Right hindlimb (tissue), 1 donor: ENCODE results near the gene PCBP2.
"Not testable (repeated sequence)": the region's sequence is repeated elsewhere in the genome, so short reads cannot be mapped to it uniquely, and the experiment has no call there.

Experiments
- DNase-seq: peaks from one replicate; pipeline ENCODE4 v3.0.0-alpha.2; 2018

The PCBP2 gene

DNA sequence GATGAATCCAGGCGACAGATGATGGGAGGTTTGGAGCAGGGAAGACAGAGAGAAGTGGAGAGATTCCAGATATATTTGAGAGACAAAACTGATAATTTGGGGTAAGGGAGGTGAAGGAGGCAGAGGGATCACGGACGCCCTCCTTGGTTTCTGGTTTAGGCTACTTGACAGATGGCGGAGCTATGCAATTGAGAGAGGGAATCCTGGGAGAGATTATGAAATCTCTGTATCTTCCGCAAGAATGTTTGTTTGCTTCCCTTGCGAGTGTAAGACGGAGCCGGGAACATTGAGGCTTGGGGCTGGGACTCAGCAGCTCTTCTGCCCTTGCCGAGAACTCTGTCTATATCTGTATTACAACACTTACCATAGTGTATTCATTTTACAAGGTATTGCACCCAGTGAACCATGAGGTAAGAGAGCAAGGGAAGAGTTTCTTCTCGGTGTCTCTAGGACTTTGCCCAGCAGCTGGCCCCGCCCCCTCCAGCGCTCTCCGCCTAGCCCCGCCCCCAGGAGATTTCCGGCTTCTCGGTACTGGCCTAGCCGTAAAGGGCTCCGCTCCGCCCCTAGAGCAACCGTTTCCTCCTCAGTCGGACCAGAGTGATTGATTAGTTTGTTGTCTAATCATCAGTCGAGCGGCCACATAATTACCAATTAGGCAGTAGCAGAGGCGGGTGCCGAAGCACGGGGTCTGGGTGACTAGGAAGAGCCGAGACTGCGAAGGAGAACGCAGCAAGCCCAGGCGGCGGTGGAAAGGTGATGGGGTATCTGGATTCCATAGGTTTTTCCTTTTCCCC, 10.7 kb upstream of the PCBP2 start, which contains the start of gene PRR13:
TSS of gene PRR13 (plus strand) at position 695 of the 794 bp plus-strand sequence. CDS start 981 bp downstream, outside the sequence.
- peak; percentile 99 for DNase-seq

DNA sequence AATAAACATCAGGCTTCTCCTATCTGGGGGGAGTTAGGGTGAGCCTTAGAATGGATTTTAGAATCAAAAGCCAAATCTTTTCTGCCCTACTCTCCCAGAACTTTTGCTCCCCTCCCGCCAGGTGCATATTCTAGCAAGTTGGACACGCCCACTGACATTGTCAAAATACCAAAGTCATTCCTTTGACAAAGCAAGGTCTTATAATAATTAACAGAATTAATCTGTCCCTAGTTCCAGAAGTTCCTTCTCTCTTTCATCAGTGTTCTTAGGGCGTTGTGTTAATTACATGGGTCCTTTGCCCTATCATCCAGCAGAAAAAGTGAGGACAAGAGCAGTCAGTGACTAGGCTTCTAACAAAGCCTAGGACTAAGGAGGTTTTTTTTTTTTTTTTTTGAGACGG, 7.9 kb upstream of the PCBP2 start:
- DNase-seq = no peak

DNA sequence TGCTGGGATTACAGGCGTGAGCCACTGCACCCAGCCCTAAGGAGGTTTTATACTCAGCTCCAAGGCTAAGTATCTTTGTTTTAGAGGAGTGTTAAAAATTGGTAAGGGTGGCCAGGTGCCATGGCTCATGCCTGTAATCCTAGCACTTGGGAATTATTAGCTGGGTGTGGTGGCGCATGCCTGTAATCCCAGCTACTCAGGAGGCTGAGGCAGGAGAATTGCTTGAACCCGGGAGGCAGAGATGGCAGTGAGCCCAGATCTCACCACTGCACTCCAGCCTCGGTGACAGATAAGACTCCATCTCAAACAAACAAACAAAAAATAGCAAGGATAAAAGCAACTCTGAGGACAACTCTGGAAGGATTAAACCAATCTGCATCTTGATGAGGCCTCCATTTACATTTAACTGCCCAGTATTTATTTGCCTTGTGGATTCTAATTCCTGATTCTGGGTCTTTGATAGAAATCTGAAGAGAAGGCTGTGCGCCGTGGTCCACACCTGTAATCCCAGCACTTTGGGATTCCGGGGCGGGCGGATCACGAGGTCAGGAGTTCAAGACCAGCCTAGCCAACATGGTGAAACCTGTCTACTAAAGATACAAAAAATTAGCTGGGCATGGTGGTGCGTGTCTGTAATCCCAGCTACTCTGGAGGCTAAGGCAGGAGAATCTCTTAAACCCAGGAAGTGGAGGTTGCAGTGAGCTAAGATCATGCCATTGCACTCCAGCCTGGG, 7.1 kb upstream of the PCBP2 start:
- DNase-seq = not testable (repeated sequence)

DNA sequence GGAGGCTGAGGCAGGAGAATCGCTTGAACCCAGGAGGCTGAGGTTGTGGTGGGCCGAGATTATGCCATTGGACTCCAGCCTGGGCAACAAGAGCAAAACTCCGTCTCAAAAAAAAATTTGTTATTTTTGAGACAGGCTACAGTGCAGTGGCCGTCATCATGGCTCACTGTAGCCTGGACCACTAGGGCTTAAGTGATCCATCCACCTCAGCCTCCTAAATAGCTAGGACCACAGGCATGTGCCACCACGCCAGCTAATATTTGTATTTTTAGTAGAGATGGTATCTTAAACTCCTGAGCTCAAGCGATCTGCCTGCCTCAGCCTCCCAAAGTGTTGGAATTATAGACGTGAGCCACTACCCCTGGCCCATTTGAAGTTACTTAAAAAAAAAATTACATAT, 966 bp upstream of the PCBP2 start:
- DNase-seq = no peak

DNA sequence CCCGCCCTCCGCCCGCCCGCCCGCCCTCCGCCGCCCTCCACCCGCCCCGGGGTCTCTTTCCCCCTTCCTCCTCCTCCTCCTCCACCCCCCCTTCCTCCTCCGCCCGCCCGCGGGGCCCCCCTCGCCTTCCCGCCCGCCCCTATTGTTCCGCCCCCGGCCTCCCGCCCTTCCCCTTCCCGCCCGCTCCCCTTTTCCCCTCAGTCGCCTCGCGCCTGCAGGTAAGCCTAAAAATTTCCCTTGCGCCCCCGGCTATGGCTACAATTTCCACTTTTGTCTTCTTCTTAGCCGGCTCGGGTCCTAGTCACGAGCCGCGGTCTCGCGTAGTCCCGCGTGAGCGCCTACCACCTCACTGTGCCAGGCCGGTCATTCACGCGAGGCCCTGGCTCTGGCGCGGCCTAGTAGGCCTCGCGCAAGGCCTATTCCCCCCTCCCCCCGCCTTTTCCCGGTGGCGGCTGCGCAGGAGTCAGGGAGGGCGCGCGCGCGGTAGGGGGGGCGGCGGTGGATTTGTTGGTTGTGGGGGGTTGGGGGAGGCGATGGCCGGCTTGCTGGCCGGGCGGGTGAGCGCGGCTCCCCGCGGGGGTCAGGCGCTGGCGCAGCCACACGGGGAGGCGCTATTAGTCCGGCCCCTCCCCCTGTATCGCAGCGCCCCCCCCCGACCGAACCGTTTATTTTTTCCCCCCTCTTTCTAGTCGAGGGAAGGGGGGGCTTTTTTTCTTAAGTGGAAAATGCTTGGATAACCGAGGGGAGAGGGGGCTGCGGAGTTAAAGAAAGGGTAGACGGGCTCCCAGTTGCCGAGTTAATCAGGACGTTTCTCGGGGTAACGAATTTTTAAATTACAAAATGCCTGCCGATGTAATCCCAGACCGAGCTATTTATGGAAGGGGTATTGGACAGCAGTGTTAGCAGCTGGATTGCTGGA, 516 bp downstream of the PCBP2 start:
- DNase-seq = peak; percentile 93

DNA sequence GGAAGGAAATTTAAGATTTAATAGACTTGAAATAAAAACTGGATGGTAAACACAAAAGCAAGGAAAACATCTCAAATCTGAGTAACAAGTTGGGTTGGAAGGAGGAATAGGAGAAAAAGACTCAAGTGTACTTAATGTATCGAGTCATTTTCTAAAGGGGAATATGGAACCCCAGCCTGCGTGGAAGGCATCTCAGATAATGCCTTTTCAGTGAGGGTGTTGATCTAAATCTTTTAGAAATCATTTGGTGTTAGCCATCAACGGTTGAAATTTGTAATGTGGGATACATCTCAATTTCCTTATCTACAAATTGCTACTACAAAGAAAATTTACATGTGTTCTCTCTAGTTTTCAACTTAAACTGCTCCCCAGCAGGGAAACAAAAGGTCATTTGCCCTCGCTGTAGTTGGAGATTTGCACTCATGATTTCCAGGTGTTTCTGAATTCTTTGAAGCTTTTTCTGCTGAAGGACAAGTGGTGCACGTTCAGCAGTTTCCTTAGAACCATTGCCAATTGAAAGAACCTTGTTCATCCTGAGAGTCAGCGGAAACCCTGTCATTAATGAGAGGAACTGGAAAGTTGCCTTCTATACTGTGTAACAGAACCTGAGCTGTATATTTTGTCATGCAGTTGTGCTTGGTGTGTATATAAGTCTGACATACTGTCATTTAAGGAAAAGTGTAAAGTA, 2.2 kb downstream of the PCBP2 start:
- DNase-seq = no peak

DNA sequence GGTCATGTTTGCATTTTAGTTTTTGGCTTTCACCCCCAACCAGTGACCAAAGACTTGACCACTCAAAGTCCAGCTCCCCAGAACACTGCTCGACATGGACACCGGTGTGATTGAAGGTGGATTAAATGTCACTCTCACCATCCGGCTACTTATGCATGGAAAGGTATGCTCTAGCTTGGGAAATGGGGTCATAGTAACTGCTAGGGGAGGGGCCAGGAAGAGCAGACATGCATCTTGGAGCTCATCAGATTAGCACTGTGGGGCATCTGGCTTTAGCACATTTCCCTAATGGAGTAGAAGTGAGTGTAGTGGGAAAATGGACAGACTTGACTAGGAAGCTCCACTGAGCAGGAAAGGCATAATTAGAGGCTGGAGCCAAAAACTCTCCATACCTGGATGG, 2.8 kb downstream of the PCBP2 start:
- no peak for DNase-seq

DNA sequence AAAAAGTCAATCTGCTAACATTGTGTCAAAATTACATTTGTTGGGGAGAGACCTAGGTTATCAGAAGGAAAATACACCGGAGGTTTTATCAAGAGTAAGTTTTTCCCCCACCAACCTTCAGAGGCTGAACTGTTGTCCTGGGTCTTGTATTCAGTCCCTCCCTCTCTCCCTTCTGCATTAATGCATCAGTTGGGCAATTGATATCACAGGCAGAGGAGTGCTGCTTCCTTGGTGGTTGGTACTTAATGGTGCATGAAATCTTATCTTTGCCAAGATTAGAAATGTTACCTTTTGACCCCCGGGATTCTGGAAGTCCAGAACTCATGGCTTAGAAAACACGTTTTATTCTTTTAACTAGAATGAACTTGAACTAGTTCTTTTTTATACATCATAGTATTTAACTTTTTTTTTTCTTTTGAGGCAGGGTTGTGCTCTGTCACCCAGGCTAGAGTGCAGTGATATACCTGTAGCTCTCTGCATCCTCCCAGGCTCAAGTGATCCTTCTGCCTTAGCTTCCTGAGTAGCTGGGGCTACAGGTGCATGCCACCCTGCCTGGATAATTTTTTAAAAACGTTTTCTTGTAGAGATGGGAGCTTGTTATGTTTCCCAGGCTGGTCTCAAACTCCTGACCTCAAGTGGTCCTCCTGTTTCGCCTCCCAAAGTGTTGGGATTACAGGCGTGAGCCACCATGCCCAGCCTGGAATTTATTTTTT, 4.9 kb downstream of the PCBP2 start:
- DNase-seq = no peak

DNA sequence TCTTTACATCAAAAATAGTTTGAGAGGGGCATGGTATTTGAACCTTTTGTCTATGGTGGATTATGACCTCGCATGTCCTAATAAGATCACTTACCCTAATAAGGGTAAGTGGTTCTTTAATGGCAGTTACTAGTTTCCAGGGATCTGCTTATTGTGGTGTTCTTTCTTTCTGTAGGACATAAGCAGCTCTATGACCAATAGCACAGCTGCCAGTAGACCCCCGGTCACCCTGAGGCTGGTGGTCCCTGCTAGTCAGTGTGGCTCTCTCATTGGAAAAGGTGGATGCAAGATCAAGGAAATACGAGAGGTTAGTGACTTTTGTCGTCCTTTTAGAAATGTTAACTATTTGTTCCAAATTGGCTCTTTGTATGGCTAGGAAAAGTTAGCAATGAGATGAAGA, 7.2 kb downstream of the PCBP2 start:
- no peak for DNase-seq

DNA sequence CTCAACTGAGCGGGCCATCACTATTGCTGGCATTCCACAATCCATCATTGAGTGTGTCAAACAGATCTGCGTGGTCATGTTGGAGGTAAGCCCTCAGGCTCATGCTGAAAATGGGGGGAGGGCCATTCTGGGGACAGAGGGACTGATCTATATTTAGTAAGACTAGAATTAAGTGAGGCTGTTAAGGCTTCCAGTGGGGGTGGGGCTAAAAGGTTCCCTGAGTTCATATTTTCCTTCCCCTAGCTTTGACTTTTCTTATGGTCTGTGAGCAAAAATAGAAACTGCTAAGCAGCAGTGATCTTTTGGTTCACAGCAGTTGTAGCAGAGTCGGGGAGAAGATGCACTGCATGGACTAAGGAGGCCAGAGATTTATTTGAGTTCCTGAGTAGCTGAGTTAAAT, 9.2 kb downstream of the PCBP2 start:
- DNase-seq = no peak

DNA sequence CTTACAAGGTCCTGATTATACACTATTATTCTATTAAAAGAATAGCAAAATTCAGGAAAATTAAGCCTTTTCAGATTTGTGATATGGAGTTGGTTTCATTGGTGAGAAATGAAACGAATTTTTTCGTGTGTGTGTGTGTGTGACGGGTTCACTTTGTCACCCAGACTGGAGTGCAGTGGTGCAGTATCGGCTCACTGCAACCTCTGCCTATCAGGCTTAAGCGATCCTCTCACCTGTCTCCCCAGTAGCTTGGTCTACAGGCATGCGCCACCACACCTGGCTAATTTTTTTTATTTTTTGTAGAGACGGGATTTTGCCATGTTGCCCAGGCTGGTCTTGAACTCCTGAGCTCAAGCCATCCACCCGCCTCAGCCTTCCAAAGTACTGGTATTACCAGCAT, 9.7 kb downstream of the PCBP2 start:
- DNase-seq = no peak

DNA sequence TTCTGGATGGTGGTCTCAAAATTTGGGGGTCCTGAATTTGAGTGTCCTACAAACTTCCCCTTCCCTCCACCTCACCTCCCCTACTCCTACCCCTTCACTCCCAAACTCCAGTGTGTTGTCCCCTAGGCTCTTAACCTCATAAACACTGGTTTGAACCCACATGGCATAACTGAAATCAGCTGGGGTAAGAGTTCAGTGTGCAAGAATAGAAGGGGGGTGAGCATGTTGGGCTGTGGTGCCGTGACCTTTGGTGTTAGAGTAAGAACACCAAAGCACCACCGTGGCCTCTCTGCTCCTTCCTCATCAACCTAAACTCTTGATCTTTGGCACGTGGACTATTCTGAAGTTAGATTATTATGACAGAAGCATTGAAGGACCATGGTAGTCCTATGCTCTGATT, 11.0 kb downstream of the PCBP2 start:
- no peak for DNase-seq

DNA sequence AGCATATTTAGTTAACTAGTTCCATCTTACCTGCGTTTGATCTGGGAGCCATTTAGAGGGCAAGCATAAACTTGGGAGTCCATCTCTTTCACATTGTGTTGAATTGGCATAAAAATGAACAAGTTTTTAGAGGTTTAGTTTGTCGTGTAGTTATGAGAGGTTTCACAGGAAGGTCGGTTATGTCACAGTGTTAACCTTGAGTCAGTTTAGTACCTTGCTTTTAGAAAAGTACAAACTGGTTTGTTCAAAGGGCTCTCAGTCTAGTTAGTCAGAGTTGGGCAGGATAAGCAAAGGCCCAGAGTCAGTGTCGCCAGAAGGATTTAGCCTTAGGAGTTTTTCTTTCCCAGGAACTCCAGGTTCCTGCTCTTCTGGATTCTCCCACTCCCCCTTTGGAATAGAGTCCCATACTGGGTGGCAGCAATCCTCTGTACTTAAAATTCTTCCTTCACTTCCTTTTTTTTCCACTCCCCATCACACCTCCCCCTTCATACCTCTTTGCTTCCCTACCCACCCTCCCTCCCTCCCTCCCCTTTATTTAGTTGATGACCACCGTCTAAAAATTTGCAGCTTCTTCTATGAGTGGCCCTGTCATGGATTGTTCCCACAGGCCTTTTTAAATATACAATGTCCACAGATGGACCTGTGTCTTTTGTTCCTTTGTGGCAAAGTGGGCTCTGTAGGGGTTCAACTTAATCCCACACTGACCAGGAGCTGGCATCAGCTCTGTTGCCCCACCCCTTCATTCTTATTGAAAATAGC, 12.1 kb downstream of the PCBP2 start:
- no peak for DNase-seq

DNA sequence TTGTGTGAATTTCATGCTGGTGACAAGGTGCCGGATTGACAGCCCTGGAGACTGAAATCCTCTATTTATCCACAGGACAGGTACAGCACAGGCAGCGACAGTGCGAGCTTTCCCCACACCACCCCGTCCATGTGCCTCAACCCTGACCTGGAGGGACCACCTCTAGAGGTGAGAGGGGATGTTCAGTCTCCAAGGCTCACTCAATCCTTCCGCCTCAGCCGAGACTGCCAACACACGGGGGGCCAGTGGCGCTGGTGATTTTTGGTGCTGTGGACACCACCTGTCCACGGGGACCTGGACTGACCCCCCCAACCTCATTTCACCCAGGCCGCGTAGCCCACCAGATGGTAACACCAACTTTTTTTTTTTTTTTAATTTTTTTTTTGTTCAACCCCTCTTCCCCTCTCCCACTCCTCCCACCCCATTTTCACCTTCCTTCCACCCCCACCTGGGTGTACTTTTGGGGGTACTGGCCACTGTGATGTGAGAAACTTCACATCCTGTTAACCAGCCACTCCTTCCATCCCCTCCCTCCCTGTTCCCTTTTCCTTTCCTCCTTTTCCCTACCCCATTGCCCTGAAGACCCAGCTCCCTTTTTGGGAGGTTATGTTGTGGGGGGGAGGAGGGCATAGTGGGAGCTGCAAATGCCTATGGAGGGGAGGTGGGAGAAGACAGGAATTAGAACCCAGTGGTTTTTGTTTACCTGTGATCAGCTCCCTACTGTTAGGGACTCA, 12.9 kb downstream of the PCBP2 start:
- DNase-seq = no peak

DNA sequence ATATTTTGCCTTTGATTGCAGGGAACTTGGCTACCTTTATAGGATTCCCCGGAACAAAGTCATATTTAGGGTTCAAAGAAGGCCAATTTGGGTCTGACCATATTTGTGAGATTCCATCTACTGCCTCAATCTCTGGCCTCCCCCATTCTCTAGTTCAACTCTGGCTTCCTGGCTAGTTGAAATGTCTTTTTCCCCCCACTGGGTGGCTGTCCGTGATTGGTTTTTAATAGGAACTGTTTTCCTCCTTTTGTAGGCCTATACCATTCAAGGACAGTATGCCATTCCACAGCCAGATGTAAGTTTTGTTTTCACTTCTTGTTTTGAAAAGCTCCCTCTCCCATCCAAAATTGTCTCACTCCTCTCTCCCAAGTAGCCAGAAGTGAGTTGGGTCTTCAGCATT, 13.8 kb downstream of the PCBP2 start:
- DNase-seq = no peak

DNA sequence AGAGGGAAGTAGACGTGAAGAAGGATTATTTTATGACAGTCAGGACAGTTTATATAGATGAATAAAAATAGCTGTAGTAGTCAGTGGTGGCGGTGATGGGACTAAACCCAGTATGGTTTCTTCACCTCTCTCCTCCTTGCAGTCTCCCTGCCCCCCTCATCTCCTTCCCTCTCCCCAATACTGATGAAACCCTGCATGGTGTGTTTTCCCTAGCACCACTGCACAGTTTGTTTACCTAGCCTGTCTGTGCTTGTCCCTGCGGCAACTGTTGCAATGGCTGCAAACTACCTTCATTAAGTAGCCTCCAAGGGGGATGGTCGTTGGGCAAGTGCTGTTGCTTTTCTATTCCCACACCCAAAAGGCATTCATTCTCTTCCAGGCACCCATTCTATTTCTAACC, 14.7 kb downstream of the PCBP2 start:
- DNase-seq = no peak

DNA sequence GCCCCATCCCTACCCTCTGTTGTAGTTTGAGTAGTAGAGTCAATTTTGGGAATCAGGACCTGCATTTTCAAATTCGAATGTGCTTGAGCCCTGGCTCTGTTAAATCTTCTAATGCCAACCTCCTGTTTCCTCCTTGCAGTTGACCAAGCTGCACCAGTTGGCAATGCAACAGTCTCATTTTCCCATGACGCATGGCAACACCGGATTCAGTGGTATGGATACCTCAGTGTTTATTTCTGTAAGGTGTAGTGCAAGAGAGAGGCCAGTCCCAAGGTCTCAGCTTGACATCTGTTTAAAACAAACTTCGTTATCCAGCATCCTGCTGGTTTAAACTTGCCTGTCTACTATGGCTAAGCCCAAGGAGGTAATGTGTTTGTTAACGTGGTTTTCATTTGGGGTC, 15.2 kb downstream of the PCBP2 start:
- no peak for DNase-seq

DNA sequence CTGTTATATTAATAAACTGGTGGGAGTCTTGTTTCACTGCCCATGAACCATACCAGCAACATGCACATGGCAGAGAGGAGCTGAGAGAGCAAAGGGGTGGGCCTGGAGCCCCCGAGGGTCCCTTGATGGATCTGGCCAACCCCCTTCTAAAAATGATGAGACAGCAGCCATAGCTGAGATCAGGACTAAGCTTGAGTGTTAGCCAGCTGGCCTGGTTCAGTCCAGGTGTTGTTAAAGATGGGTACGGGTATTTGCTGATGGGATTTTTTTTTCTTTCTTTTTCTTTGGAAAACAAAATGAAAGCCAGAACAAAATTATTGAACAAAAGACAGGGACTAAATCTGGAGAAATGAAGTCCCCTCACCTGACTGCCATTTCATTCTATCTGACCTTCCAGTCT, 16.0 kb downstream of the PCBP2 start:
- DNase-seq = no peak

DNA sequence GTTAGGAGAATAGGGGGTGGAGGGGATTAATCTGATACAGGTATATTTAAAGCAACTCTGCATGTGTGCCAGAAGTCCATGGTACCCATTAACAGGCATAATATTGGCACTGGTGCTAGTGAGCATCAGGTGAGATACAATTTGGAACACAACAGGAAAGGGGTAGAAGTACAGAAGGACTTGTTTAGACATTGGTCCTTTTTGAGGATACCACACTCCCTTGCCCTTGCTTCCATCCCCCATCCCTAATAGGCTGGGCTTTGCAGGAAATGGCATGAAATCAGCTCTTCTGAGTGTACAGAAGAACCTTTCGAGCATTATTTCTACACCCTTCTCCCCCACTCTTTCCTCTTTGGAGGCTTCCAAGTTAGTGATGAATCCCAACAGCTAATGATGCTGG, 16.4 kb downstream of the PCBP2 start:
- DNase-seq = no peak

DNA sequence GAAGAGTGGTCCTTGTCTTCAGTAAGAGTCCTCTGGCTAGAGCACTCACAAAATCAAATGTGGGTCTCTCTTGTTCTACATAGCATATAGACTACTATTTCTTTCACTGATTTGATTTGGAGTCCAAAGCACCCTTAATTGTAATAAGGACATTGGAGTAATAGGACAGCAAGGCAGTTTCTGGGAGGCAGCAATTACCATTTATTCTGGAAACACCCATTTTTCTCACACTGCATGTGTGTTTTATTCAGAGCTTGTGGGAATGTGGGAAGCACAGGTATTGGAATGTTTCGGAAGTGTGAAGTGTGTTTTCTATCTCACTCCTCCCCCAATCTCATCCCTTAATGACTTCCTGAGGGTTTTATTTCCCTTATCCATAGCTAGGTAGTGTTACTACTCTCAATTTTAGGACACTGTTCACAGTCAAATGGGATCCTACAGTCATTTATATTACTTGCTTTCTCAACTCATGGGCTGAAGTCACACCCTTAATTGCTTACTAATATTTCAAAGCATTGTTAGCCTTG, 20.2 kb downstream of the PCBP2 start:
- no peak for DNase-seq
